GM19324 (cell line): ENCODE results near the gene NPY4R2.
"Not testable (repeated sequence)": the region's sequence is repeated elsewhere in the genome, so short reads cannot be mapped to it uniquely, and the experiment has no call there.

Experiments
- ATAC-seq: cut with Tn5 transposase; IDR thresholded peaks from one replicate; pipeline ENCODE4 v1.9.1; 2021; ENCODE audit warnings: mild to moderate bottlenecking, moderate library complexity; ENCODE audit not compliant: unreplicated experiment, low FRiP score

The NPY4R2 gene

DNA sequence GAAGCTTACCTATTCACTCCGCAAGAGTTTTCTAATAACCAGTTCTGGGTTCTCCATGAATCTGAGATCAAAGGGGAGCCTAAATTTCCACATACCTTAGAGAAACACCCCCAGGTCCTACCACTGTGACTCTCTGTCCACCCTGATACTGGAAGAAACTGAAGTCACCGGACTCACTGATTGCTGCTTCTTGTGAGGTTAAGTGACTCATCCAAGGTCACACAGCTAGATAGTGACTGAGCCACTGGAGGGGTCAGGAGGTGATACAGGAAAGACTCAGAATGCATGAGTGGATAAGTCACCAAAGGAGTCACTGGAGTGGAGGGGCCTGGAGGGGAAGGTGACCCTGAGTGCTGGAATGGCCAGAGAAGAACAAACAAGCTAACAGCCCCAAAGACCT lies 9.8 kb downstream of the NPY4R2 start:
- not testable (repeated sequence) for ATAC-seq

DNA sequence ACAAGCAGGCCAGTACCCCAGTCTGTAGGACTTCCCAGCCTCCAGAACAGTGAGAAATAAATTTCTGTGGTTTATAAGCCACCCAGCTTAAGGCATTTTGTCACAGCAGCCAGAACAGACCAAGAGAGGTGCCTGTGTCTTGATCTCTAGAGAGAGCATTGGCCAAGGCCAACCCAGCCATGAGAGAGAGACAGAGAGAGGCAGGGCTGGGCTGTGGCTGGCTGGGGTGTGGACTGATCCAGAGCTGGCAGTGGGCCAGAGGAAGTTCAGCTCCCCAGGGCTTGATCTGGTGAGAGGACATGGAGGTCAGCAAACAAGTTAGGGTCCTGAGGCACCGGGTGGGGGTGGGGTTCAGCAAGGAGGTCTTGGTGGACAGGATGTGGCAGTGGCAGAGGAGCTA lies 14.4 kb downstream of the NPY4R2 start:
- ATAC-seq, result not testable (repeated sequence)

DNA sequence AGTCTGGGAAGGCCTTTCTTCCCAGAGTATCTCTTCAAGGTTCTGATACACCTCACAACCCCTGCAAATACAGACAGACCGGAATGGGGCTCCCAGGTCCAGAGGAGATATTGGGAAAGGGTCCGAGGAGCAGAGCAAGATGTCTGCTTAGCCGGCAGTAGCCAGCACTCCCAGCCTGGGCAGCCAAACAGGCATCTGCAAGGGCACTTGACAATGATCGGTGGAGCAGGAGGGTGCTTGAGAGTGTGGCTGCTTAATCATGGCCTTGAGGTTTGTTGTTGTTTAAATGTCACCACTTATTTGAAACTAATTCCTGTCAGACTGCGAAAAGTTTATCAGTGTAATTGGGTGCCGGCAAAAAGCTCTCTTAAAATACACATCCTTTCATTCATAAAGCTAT lies 15.0 kb downstream of the NPY4R2 start:
- not testable (repeated sequence) for ATAC-seq

DNA sequence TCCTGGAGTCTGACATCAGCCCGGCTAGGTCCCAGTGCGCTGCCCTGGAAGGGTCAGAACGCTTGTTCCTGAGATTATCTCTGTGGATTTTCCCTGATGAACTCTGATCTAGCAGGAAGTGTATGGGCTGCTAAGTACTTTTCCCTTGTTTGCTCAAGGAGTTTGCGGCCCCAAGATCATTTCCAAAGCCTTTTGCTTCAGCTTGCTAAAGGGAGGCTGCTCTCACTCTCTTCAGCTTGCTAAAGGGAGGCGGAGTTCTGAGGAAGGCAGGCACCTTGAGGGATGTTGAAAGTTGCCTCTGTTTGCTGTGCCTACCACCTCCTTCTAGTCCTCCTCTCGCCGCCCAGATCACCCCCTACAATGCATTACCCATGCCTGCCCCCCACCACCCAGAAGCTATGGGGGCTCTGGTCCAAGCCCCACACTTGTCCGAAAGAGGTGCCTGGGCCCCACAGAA lies 18.3 kb downstream of the NPY4R2 start:
- not testable (repeated sequence) for ATAC-seq

DNA sequence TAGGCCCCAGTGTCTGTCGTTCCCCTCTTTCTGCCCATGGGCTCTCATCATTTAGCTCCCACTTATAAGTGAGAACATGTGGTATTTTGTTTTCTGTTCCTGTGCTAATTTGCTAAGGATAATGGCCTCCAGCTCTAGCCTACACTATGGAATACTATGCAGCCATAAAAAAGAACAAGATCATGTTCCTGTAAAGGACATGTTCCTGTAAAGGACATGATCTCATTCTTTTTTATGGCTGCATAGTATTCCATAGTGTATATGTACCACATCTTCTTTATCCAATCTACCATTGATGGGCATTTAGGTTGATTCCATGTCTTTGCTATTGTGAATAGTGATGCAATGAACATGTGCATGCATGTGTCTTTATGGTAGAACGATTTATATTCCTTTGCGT lies 19.2 kb downstream of the NPY4R2 start:
- ATAC-seq, result not testable (repeated sequence)

DNA sequence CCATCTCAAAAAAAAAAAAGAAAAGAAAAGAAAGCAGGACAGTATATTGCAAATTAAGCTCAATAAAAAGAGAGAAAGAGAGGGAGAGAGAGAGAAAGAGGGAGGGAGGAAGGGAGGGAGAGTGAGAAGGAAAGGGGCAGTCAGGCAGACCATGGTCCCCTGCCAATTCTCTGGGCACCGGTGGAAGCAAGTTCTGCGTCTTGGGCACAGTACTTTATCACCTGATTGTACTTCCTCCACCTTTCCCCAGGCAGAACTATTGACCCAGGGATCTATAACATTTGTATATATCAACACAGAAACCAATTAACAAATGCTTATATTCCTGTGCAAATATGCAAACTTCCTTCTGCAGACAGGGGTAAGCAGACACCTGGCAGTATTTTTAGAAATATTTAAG lies 22.4 kb downstream of the NPY4R2 start:
- not testable (repeated sequence) for ATAC-seq

DNA sequence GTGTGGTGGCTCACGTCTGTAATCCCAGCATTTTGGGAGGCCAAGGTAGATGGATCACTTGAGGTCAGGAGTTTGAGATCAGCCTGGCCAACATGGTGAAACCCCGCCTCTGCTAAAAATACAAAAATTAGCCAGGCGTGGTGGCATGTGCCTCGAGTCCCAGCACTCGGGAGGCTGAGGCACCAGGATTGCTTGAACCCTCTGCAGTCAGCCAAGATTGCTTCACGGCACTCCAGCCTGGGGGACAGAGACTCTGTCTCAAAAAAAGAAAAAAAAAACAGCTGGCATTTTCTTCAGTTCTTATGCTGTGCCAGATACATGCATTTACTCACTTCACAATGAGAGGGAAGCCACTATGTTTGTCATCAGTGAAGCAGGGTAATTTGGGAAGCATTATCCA lies 22.9 kb downstream of the NPY4R2 start:
- ATAC-seq, result not testable (repeated sequence)

DNA sequence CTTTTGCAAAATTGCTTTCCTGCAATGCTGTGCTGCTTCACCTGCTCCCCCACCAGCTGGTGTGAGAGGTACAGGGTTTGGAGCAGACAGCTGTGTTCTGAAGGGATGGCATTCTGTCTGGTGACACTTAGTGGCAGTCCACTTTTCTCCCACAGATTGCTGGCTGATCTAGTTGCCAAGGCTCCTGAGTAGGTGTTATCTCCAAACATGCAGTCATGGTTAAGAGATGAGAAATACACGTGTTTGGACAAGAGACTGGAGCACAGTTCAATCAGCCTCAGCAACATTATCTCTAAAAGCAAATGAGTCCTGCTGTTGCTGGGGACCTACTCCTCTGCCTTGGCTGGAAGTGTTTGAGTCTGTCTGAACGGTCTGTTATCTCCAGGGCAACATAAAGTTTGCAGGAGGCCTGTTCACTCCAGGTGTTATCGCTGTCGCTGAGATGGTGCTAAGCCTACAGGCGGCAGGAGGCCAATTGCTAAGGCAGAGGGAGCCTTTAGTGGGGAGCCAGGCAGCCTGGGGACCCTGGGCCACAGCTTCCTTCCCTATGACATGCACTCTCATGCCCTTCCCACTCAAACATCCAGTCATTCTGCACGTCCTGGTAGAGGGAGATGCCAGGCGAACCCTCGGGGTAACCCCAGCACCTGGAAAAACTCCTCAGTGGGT lies 24.0 kb downstream of the NPY4R2 start:
- ATAC-seq, result not testable (repeated sequence)

DNA sequence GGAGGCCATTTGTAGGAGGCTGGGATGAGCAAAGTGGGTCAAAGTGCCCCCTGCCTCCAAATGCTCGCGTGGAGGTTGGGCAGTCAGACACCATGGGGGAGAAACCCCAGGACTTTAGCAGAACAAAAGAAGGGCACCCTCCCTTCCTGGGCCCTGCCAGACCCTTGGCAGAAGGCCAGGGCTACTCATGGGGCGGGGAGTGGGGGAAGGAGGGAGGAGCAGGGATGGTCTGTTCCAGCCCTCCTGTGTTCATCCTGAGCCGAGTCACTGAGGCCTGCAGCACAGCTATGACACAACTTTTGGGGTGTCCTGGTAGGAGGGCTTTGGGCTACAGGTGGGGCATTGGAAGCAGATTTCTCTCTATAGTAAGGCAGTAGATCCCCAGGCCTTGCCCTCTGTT lies 24.9 kb downstream of the NPY4R2 start:
- not testable (repeated sequence) for ATAC-seq

DNA sequence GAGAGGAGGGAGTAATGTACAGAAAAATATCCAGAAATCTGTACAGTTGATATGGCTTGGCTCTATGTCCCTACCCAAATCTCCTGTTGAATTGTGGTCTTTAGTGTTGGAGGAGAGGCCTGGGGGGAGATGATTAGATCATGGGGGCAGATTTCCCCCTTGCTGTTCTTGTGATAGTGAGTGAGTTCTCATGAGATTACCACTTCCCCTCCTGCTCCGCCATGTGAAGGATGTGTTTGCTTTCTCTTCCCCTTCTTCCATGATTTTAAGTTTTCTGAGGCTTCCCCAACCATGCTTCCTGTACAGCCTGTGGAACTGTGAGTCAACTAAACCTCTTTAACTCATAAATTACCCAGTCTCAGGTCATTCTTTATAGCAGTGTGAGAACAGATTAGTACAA lies 29.0 kb downstream of the NPY4R2 start:
- ATAC-seq, result not testable (repeated sequence)

DNA sequence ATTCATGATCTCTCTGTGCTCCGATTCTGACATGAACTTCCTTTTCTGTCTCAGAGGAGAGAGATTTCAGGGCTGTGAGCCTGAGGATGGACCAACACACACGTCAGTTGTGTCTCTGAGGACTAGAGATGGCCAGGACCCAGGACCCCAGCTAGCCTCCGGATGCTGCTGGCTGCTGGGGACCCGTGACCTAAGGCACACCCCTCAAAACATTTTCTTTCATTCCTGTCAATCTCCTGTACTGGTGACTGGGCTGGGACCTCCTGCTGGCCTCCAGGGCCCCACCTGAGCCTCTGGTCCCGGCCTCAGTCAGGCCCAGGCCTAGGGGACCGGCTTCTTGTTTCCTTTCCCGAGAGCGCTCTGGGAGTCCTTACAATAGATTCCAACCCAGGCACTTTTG lies 38.7 kb downstream of the NPY4R2 start:
- ATAC-seq, result not testable (repeated sequence)

DNA sequence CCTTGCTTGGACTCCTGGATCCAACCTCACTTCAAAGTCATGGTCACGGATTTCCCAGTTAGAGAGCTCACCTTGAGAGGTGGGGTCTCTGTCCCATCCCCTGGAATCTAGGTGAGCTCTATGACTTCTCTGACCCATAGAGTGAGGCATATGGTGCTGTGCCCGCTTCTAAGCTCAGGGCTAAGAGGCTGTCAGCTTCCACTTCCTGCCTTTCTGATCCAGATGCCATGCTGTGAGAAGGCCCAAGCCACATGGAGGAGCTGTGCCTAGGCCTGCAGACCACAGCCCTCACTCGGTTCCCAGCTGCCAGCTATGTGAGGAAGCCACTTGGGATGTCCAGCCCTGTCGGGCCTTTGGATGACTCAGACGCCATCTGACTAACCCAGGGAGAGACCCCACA lies 41.2 kb downstream of the NPY4R2 start:
- not testable (repeated sequence) for ATAC-seq

DNA sequence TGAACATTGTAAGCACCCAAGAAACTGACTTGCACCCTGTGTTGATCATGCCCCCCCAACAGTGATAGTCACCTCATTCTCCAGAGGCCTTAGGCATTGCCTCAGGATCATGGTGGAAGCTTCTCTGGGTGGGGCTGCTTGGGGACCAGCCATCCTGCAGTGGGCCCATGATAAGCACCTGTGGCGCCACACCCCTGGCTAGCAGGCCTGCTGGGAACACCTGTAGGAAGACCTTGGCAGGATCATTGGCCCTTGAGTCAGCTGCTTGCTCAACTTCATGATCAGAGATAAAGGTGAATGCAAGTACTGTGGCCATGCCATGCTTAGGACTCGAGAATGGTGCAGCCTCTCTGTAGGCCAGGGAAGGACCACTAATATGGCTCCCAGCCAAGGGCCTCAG lies 42.2 kb downstream of the NPY4R2 start:
- ATAC-seq, result not testable (repeated sequence)

DNA sequence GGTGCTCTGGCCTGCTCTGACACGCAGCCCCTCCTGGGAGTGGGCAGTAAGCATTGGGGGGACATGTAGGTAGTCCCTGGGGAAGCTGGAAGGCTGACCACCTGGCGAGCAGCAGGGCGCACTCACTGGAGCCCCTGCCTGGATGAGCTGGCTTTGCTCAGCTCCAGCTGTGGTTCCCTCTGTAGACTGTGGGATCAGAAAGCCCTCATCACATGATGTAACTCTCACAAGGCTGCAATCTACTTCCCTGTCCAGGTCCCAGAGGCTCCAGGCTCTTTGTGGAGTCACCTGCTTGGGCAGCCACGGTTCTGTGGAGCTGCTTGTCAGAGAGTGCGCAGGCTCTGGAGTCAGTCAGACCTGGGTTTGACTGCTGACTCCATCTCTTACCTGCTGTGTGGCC lies 44.3 kb downstream of the NPY4R2 start:
- ATAC-seq, result not testable (repeated sequence)

DNA sequence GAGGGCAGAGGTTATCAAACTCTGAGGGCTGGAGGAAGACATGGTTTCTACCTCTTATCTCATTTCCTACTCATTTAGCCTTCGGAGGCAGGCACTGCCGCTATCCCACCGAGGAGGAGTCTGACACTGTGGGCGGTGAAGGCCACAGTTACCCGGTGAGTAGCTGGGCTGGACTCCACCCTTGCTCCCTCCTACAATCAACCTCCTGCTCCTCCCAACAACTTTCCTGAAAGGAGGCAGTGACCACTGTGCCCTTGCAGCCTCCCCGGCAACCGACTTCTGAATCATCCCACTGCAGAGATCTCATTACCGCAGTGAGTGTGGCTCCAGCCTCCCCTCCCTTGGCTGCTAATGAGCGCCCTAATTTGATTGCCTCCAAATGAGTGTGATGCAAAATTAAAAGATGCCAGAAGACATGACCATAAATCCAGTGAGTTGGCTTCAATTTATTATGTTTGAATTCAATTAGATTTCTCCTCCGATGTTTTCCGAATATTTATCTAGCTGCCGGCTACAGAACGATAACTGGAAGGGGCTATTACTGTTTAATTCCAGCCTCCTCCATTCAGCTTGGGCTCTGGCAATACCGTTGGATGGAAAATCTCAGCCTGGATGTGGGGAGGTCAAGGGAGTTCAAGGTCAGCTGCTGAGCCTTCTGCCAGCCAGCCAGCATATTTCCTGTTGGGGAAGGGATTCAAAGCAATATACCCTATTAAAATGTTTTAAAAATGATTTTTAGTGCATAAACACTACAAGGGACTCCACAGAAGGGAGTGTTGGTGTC lies 46.0 kb downstream of the NPY4R2 start:
- not testable (repeated sequence) for ATAC-seq

DNA sequence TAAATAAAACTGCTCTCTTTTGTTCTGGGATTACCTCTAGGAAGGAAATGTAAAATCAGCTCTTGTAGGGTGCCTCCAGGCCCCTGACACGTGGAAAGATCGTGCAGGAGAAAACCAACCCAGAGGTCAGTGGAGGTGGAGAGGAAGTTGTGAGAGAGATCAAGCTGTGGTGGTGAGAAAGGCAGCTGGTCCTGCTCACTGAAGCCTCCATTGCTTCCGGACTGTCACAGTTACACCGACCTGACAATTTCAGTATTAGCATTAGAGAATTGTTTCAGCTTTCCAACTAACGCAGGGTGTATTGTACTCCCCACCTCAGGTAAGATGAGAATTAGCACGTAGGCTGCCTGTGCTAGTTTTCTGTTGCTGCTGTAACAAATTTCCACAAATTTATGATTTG lies 50.5 kb downstream of the NPY4R2 start:
- not testable (repeated sequence) for ATAC-seq

DNA sequence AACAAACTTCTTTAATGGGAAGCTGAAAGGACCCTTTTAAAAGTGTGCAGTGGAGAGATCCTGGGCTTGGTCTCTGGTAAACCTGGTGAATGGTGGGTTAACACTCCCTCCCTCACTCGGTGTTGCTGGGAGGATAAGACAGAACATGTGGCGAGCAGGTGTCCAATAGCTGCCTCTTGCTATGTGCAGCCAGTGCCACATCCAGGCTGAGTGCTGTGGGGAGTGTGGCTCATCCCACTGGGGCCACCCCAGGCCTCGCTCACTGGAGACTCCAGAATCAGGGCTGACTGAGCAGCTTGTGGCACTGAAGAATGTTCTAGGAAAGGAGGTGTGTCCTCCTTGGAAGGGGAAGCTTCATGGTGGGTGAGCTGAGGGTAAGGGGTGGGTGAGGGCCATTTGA lies 51.6 kb downstream of the NPY4R2 start:
- not testable (repeated sequence) for ATAC-seq

DNA sequence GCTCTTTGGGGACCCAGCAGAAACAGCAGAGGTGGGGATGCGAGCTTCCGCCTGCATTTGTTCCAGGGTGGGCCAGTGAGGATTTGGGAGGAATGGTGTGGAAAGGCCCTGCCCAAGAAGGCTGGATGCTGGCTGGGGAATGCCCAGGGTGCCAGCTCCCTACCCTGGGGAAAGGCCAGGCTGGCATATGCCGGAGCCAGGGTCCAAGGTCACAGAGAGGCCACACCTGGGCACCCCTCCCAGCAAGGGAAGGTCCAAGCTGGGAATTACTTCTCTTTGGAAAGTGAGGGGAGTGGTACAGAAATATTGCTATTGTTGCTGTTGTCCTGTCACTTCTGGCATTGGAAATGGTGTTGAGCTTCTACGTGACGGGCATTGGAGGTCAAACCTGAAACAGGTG lies 53.1 kb downstream of the NPY4R2 start:
- ATAC-seq, result not testable (repeated sequence)

DNA sequence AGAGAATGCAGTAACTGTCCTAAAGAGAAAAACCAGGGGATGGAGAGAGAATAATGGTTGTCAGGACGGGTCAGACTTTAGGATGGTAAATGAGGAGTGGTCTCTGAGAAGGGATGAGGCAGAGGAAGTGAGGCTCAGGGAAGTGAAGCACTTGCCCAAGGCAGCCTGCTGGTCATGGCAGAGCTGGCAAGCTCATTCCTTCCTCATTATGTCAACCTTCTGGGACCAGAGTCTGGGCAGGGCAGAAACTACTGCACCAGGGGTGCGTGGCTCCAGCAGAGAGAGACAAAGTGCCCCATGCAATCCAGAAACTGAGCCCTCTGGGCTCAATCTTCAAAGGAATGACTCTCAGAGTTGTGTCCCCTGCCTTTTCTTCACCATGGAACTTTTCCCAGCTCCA lies 53.6 kb downstream of the NPY4R2 start:
- ATAC-seq, result not testable (repeated sequence)
